ENCODE results near the gene DPT. TPM values are rescaled to one million over a fixed set of nuclear protein-coding genes. Genes with fewer than 3 reads are reported as not detected.

Gene DPT
- total RNA-seq, 1 experiment from 2014 or later: not detected

- no peak for DNase-seq (ENCODE audit: low spot score)
Observed at GRCh38 chr1:168664069-168664834, 64.8 kb downstream of the DPT start.

DNA sequence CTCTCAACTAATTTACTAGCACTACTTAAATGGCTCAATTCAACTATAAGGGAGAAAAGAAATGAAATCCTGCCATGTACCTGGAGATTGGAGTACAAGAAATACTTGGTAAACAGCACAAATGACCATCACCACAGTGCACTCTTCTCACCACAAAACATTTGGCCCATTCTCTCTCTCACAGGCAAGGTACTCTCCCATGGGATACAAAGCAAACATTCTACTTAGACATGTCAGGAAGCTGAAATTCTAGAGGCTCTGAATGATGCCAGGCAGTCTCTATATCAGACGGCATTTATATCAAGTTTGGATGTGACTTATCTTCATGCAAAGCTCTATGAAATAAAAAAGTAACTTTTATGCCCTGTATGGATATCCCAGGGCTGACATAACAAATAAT lies 72.5 kb downstream of the DPT start:
- no peak for DNase-seq (ENCODE audit: low spot score)

DNA sequence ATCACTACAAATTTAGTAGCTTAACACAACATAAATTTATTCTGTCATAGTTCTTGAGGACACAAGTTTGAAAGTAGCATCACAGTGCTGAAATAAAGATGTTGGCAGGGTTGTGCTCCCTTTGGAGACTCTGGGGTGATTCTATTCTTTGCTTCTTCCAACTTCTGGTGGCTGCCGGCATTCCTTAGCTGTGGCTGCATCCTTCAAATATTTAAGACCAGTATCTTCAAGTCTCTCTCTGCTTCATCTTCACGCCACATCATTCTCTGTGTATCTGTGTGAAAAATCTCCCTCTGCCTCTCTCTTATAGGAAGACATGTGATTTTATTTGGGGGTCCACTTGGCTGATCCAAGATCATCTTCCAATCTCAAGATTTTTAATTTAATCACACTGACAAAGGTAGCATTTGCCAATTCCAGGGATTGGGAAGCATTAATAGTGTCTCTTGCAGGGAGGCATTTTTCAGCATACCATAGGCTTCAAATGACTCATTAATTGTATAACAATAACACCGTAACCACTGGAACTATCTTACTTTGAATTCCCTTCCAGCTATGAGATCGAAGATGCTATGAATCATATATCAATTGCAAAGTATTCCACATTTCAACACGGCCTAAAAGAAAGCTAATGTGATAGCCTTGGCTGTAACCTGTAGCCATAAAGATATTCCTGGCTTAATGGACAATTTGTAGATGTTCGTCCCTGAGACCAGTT lies 74.6 kb downstream of the DPT start:
- no peak for DNase-seq (ENCODE audit: low spot score)

- no peak for DNase-seq (ENCODE audit: low spot score)
Observed at GRCh38 chr1:168653567-168653966, 75.4 kb downstream of the DPT start.

DNA sequence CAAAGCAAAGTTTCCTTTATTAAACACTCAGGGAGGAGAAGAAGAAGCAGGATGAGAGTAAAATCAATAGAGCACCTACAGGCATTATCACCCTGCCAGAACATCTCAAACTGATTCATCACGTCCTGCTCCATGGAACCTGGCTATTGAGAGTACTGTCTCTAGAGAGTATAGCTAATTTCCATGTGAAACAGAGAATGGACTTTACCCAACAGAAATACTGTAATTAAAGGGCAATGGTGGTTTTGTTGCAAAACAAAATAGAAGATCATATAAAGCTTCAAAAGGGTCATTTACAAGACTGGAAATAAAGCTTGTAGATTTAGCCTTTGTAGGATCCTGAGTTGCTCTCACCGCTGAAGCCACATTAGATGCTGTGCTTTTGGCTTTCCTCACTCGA lies 83.3 kb downstream of the DPT start:
- no peak for DNase-seq (ENCODE audit: low spot score)

Other genes starting within 250 kb of the DPT start
- gene XCL2, start 185.2 kb downstream of the DPT start, total RNA-seq (2014; rRNA removed; shearing (Covaris generic)): not detected in 2 replicates
- not detected in 2 replicates for gene XCL1, start 152.6 kb downstream of the DPT start, total RNA-seq (2014; rRNA removed; shearing (Covaris generic))